ENCODE data around the gene MAN2B2.

The MAN2B2 gene

DNA sequence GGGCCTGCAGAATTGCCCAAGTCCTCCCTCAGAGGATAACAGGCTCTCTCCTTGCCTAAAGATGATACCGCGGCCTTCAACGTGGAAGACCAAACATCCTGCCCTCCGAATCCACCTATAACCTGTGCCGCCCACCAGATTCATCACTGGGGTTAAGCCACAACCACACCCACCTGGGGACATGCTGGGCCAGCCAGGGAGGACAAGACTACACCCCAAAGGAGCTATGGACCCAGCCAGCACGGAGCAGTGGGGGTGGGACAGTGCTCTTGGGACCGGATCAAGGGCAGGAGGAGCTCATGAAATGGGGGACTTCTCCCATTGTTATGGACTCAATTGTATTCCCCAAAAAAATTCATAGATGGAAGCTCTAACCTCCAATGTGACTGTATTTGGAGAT lies 6.8 kb upstream of the MAN2B2 start:
- no peak for DNase-seq (ENCODE audit: low spot score)

DNA sequence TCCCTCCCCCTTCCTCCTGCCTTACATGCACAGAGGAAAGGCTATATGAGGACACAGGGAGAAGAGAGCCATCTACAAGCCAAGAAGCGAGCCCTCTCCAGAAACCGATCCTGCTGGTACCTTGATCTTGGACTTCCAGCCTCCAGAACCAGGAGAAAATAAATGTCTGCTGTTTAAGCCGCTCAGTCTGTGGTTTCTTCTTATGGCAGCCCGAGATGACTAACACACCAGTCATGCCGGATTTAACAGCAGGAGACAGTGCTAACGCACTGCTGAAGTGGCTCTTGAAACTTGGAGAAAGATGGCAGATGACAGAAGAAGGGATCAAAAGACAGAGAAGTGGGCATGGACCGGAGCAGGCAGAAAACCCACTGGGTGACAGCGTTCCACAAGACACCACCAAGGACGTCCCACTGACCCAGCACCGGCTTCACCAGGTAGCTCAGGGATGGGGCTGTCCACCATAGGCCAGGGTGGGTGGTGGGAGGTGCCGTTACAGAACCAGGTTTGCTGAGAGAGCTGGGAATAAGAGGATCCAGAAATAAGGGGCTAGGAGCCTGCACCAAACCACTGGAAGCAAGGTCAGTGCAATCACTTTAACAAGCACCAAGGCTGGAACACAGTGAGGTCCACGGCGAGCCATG lies 6.2 kb upstream of the MAN2B2 start:
- peak; percentile 52 for DNase-seq (ENCODE audit: low spot score)

DNA sequence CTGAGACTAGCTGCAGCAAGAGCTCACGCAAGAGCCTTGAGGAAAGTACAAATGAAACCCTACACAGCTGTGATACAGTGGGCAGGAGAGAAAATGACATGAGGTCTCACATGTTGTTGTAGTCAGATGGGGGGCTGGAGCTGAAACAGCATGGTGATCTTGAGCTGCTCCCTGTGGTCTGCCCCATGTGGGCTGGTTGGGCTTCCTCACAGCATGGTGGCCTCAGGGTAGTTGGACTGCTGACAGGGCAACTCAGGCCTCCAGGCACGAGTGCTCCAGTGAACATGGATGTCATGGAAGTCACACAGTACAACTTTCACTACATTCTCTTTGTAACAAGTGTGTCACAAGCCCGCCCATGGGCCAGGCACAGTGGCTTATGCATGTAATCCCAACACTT lies 3.4 kb upstream of the MAN2B2 start:
- no peak for DNase-seq (ENCODE audit: low spot score)

DNA sequence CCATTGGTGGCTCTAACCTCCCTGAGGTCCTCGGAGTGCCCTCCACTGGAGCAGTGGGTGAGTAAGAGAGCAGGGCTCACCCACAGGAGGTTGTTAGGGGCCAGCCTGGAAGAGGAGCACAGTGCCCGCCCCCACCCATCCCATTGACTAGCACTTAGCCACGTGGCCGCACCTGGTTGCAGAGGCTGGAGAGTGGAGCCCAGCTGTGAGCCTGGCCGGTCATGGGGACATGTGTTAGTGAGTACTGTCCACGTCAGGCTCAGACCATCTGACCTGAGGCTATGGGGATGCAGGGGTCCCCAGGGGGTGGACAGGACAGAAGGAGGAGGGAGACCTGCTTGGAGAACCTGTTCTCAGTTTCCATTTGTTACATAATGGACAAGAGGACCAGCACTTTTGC lies 1.4 kb upstream of the MAN2B2 start:
- no peak for DNase-seq (ENCODE audit: low spot score)

DNA sequence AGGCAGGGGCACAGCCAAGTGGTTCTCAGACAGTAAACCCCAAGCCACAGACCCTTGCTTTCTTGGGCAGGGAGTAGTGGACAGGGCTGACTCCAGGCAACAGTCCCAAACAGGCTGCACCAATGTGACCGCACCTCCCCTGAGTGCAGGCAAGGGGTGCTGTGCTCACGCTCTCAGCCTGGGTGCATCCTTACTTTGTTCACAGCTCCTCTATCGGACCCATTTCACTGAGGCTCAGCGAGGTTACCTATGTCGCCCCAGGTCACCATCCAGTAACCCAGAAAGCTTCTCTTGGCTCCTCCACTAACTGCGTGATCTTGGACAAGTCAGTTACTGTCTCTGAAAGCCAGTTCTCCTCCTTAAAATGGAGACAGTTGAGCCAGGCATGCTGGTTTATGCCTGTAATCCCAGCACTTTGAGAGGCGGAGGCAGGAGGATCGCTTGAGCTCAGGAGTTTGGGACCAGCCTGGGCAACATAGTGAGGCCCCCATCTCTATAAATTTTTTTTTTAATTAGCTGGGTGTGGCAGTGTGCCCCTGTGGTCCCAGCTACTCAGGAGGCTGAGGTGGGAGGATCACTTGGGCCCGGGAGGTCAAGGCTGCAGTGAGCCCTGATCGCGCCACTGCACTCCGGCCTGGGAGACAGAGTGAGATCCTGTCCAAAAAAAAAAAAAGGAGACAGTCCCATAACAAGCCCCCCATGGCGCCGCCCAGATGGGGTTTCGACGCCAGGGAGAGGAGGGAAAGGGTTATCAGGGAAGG lies 823 bp upstream of the MAN2B2 start:
- DNase-seq (ENCODE audit: low spot score), result no peak

DNA sequence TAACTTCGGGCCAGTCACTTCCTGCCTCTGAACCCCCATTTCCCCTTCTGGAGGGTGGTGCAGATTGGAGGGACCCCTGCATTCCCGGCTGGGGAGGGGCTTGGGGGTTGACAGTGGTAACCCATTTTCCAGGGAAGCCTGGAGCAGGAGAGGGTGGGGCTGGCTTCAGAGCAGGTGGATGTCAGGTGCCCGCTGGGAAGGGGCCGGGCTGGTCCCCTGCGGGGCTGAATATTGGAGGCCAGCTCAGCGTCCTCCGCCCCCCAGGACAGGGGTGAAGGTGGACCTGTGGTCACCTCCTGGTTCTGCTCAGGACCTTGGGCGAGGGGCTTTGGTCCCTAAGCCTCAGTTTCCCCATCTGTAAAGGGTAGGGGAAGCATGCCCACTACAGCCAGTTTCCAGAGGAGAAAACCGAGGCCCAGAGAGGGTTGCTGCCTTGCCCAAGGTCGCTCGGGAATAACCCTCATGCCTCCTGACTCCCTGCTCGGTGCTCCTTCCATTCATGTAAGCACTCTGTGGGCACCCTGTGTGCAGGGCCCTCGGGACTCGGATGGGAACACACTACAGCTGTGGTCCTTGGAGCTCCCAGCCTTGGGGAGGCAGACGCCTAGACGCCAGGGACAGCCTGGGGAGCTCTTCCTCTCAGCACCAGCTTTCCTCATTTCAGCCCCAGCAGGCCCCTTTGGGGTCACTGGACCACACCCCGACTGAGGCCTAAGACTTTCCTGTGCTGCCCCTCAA lies 683 bp downstream of the MAN2B2 start:
- no peak for DNase-seq (ENCODE audit: low spot score)

DNA sequence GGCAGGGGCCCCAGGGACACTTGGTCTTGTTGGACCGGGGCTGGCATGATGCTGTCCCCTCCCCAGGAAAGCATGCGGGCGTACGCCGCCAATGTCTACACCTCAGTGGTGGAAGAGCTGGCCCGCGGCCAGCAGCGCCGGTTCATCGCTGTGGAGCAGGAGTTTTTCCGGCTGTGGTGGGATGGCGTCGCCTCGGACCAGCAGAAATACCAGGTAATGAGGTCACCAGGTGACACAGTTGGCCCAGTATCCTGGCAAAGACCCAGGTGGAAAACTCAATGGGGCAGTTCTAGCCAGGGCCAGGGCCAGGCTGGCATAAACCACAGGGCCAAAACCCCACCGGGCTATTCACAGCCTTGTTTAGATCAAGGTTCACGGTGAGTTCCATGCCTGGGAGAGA lies 1.5 kb downstream of the MAN2B2 start:
- no peak for DNase-seq (ENCODE audit: low spot score)

DNA sequence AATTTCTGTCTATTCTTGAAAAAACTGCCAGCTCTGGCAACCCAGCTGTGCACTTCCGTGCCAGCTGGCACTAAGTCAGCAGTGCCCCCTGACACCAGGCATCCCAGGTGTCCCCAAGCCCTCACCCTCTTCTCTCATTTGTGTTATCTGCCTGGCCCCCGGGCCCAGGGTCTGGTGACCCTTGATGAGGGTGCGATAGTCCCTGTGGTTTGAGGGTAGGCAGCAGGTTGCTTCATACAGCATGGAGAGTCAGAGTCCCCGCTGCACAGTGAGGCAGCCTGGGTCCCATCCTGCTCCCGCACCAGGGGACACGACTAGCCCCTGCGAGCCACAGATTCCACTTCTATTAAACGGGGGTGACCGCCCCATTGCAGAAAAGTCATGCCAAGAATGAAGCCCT lies 1.9 kb downstream of the MAN2B2 start:
- DNase-seq (ENCODE audit: low spot score), result no peak

DNA sequence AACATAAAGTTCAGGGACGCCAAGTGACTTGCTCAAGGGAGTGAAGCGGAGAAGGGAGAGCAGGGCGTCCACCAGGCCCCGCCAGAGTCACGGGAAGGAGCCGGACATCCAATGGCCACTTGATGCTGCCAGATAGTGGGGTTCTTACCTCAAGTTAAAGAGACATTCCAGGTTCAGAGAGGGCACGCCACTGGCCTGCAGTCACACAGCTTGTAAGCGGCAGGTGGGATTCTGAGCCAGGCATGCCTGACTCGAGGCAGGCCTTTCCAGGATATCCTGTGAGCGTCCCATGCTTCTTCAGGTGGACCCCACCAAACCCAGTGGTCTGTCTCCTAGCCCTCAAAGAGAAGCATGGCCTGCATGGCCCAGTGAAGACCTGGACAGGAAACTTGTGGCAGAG lies 2.4 kb downstream of the MAN2B2 start:
- no peak for DNase-seq (ENCODE audit: low spot score)

DNA sequence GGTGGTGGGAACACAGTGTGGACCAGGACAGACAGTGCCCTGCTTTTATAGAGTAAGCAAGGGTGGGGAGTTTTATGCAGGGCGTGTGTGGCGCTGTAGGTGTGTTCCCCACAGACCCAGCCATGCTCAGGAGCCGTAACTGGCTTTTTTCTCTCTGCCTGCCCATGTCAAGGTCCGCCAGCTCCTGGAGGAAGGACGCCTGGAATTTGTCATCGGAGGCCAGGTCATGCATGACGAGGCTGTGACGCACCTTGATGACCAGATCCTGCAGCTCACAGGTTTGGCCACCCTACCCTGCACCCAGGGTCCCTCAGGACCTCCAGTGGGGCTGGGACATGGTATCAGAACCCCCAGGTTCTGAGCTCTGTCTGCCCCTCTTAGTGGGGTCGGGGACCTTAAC lies 3.2 kb downstream of the MAN2B2 start:
- no peak for DNase-seq (ENCODE audit: low spot score)

DNA sequence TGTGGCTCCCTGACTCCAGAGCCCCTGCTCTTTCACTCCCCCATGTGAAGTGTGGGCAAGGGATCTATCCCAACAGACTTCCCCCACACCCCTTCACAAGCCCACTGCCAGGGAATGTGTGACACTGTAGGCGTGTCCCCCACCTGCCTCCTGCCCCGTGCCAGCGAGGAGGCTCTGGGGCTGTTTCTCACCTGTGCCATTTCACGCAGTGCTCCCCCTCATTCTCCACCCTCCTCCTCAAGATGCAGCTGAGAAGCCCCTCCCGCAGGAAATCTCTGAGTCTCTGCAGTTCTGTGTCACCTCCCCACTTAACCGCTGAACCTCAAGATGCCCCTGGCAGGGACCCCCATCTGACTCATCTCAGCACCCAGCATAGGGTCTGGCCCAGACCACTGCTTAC lies 5.4 kb downstream of the MAN2B2 start:
- DNase-seq (ENCODE audit: low spot score), result no peak

DNA sequence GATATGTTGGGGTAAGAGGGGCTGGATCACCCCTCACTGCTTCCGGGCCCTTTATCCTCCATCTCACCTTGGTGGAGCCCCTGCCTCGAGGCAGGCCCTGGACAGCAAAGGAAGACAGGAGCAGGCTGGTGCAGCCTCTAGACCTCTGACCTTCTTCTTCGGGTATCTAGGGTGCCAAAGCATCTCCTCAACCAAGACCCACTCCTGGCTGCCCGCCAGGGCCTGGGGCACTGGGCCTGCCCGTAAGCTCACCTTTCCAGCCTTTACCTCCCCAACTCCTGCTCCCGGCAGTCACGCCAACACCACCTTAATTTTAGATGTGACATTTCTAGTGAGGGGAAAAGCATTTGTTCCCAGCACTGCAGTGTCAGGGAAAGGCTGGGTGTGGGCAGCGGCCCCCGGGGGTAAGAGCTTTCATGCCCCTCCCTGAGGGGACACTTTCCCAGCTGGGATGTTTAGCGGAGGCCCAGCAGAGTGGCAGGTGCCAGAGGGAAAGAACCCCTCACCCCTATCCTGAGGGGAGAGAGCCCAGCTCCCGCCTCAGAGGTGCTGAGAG lies 6.7 kb downstream of the MAN2B2 start:
- DNase-seq (ENCODE audit: low spot score), result no peak

DNA sequence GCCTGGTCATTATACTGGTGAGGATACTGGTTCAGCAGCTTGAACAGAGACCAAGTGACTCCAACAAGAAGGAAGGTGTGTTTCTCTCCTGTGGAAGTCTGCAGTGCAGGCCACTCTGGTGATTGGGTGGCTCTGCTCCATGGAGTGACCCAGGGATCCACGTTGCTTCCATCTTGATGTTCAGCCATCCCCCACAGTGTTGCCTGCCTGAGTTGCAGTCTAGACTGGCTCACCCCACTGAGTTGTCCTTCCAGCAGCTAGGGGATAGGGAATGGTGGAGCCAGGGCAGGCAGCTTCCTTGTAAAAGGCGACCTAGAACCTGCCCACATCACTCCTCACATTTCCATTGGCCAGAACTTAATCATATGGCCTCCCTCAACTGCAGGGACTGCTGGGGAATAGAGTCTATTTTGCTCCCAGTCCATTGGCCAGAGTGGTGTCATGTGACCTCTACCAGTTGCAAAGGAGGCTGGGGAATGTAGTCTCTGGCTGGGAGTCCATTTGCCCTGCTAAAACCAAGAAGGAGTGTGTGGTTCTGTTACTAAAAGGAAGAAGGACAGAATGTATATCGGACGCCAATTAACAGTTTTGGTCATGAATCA lies 8.0 kb downstream of the MAN2B2 start:
- peak; percentile 46 for DNase-seq (ENCODE audit: low spot score)

DNA sequence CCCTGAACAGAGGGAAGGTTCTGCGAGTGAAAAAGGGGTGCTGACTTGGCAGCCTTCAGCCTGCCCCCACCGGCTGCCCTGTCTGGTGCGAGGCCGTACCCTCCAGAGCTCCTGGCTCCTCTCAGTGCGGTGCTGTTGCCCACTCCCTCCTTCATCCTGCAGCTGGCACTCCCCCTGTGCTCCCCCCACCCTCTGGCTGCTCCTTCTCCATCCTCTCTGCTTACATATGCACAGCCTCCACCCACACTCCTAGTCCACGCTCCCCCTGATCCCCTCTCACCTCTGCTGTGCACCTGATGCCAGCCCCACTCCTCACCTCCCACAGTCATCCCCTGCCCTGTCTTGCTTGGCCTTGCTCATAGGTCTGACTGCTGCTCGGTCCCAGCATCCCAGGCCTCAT lies 9.9 kb downstream of the MAN2B2 start:
- DNase-seq (ENCODE audit: low spot score), result no peak

DNA sequence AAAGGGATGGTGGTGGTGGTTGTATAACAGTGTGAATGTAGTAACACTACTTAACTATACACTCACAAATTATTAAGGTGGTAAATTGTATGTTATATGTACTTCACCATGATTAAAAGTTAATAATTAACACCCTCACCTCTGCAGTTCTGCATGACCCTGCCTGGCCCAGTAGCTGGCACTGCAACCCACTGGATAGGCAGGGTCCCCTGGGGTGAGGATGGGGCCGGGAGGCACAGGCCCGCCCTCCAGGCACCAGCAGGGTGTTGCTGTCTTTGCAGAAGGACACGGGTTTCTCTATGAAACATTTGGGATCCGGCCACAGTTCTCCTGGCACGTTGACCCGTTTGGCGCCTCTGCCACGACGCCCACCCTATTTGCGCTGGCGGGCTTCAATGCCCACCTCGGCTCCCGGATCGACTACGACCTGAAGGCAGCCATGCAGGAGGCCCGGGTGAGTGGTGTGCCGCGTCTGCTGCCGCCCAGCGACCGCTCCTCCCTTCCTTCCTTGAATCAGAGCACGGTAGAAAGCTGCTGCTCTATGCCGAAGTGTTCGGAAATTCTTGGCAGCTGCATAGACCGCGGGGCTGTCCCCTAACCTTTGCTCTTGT lies 11.8 kb downstream of the MAN2B2 start:
- DNase-seq (ENCODE audit: low spot score), result no peak

DNA sequence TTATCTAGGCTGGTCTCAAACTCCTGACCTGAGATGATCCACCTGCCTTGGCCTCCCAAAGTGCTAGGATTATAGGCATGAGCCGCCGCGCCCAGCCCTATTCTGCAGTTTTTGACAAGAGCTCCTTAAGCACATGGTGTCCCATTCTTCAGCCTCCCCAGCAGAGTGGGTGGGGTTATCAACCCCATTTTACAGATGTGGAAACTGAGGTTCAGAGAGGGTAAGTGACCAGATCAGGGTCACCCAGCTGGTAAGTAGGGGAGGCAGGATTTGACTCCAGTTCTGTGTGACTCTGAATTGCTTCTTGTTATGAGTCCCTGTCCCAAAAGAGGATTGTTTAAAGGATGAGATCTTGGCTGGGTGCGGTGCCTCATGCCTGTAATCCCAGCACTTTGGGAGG lies 14.5 kb downstream of the MAN2B2 start:
- DNase-seq (ENCODE audit: low spot score), result no peak

DNA sequence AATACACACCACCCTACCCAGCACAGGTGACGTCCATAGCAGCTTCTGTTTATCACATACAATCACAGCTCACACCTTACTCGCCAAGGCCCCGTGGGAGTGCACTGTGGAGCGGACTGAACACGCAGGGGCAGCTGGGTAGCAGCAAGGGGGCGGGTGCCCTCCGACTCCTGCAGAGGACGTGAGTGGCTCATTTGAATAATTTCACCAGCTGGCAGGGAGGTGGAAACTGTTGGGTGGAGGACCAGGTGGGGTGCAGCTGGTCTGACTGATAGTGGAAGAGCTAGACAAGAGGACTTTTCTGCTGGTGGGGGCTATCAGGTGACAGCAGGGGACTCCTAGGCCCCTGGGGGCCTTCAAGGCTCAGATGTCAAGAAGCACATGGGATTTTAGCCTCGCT lies 16.3 kb downstream of the MAN2B2 start:
- DNase-seq (ENCODE audit: low spot score), result no peak

DNA sequence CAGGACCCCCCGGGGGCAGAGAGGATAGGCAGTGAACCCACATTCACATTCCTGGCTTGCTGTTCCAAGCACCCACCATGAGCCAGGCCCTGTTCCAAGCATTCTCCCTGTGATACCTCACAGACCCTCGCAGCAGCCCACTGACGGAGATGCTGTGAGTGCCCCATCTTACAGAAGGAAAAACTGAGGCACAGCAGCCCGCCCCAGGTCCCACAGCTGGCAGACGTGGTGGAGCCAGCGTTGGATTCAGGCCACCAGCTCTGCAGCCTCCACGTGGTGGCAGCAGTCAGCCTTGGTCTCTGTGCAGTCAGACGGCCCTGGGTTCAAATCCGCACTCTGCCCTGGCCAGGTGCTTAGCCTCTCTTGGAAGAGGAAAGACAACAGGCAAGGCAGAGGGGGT lies 16.8 kb downstream of the MAN2B2 start:
- DNase-seq (ENCODE audit: low spot score), result no peak

DNA sequence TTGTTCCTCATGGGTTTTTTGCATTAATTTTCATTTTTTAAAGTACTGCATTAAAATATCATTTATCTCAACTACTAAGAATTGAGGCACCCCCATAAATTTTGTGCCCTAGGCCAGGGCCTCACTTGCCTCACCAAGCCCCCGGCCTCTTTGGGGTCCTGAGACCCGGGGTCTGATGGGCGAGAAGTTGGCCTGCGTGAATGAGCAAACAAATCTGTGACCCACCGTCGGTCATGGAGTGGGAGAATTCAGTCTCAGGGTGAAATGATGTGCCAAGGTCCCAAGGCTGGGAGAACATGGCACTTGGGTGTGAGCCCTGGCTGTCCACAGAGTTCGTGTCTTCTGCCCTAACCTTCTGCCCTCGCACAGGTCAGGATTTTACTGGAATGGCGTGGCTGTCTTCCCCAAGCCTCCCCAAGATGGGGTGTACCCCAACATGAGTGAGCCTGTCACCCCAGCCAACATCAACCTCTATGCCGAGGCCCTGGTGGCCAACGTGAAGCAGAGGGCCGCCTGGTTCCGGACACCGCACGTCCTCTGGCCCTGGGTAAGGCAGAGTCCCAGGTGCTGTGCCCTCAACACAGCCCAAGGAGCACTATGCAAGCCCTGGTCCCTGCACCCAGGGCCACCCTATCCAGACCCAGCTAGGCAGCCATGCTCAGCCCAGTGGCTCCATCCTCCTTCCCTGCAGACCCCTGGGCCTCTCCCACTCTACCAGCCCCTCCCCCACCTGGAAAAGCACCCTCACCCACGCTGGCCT lies 18.0 kb downstream of the MAN2B2 start:
- no peak for DNase-seq (ENCODE audit: low spot score)

DNA sequence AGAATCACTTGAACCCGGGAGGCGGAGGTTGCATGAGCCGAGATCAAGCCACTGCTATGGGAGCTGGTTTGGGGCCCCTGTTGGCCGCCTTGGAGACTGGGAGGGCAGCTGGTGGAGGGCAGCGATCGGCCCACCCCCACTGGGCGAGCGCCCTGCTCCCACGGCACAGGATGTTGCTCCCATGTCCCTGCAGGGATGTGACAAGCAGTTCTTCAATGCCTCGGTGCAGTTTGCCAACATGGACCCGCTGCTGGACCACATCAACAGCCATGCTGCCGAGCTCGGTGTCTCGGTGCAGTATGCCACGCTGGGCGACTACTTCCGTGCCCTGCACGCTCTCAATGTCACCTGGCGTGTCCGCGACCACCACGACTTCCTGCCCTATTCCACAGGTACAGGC lies 19.4 kb downstream of the MAN2B2 start:
- no peak for DNase-seq (ENCODE audit: low spot score)

DNA sequence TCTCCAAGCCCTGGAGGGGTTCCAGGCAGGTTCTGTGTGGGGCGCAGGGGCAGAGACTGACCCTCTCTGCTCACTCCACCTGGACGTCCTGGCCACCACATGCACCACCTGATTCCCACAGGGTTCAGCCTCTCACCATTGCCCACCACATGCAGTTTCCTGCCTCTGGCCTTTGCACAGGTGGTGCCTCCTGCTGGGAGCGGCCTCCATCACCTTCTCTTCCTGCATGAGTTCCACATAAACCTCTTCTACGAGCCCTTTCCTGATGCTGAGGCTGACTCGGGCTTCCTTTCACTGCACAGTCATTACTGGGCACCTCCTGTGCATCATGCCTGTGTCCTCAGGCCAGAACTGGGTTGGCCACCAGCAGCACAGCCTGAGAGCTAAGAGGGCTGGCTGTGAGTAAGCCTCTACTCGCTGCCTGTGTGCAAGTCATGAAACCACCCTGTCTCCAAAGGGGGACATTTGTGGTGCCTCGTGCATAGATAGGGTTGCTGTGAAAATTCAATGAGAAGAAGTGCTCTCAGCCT lies 19.9 kb downstream of the MAN2B2 start:
- peak; percentile 21 for DNase-seq (ENCODE audit: low spot score)

Data from AG08395 (cell line).